Measurements from ENCODE around the gene ZNF778. TPM values are rescaled to one million over a fixed set of nuclear protein-coding genes. Genes with fewer than 3 reads are reported as not detected.

ZNF778 gene
- total and polyA plus RNA-seq, 2 of the 13 experiments (the other 11 are each of a cell fraction or from before 2014, with no cell fraction given), result 3.8 to 7.2 TPM

- no peak for TF ChIP-seq ZBTB37 (CRISPR knock-in tag; IDR thresholded peaks at IDR 0.05)
- TF ChIP-seq ZBTB38 (CRISPR knock-in tag; IDR thresholded peaks at IDR 0.05), result peak; percentile 71
- TF ChIP-seq SNAI1 (CRISPR knock-in tag; IDR thresholded peaks at IDR 0.05; ENCODE audit: borderline replicate concordance), result no peak
- TF ChIP-seq ZNF367 (CRISPR knock-in tag; IDR thresholded peaks at IDR 0.05; ENCODE audit: borderline replicate concordance), result no peak
- TF ChIP-seq, protein P1, sequence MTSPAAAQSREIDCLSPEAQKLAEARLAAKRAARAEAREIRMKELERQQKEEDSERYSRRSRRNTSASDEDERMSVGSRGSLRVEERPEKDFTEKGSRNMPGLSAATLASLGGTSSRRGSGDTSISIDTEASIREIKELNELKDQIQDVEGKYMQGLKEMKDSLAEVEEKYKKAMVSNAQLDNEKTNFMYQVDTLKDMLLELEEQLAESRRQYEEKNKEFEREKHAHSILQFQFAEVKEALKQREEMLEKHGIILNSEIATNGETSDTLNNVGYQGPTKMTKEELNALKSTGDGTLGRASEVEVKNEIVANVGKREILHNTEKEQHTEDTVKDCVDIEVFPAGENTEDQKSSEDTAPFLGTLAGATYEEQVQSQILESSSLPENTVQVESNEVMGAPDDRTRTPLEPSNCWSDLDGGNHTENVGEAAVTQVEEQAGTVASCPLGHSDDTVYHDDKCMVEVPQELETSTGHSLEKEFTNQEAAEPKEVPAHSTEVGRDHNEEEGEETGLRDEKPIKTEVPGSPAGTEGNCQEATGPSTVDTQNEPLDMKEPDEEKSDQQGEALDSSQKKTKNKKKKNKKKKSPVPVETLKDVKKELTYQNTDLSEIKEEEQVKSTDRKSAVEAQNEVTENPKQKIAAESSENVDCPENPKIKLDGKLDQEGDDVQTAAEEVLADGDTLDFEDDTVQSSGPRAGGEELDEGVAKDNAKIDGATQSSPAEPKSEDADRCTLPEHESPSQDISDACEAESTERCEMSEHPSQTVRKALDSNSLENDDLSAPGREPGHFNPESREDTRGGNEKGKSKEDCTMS (CRISPR knock-in tag; conservative IDR thresholded peaks at IDR 0.05), result no peak
- TF ChIP-seq SP2 (CRISPR knock-in tag; IDR thresholded peaks at IDR 0.05), result peak; percentile 63; the same call in 1 of the 2 replicates
- TF ChIP-seq ZNF660 (CRISPR knock-in tag; IDR thresholded peaks at IDR 0.05; ENCODE audit: borderline replicate concordance, low read depth), result no peak
- TF ChIP-seq, protein P2, sequence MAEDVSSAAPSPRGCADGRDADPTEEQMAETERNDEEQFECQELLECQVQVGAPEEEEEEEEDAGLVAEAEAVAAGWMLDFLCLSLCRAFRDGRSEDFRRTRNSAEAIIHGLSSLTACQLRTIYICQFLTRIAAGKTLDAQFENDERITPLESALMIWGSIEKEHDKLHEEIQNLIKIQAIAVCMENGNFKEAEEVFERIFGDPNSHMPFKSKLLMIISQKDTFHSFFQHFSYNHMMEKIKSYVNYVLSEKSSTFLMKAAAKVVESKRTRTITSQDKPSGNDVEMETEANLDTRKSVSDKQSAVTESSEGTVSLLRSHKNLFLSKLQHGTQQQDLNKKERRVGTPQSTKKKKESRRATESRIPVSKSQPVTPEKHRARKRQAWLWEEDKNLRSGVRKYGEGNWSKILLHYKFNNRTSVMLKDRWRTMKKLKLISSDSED (CRISPR knock-in tag; IDR thresholded peaks at IDR 0.05), result no peak
- TF ChIP-seq IKZF1 (IDR thresholded peaks at IDR 0.05), result no peak
- TF ChIP-seq ZNF616 (CRISPR knock-in tag; IDR thresholded peaks at IDR 0.05; ENCODE audit: low read depth), result no peak; the same call in 1 of the 2 replicates
- TF ChIP-seq ATF6 (CRISPR knock-in tag; conservative IDR thresholded peaks at IDR 0.05), result no peak
- TF ChIP-seq RCOR2 (CRISPR knock-in tag; IDR thresholded peaks at IDR 0.05), result no peak
- TF ChIP-seq ZNF263 (CRISPR knock-in tag; IDR thresholded peaks at IDR 0.05), result peak; percentile 72
- peak; percentile 36; the same call in 1 of the 2 replicates for TF ChIP-seq HDAC2 (CRISPR knock-in tag; IDR thresholded peaks at IDR 0.05)
- TF ChIP-seq ZNF224 (CRISPR knock-in tag; IDR thresholded peaks at IDR 0.05), result 0 out of 2 replicates have a peak, but pooled peaks have one; percentile 77
- 0 out of 2 replicates have a peak, but pooled peaks have one; percentile 64 for TF ChIP-seq DNMT1 (CRISPR knock-in tag; IDR thresholded peaks at IDR 0.05)
- TF ChIP-seq ZNF609 (CRISPR knock-in tag; IDR thresholded peaks at IDR 0.05; ENCODE audit: borderline replicate concordance), result no peak
Observed at GRCh38 chr16:89246903-89247733, 29.6 kb downstream of the ZNF778 start (continued).

All from HepG2 (cell line).